Activated CD4-positive, alpha-beta memory T cell treated with anti-CD3 and anti-CD28 coated beads, Interleukin-2, amount 10 ng/mL, durations not matched to agents 7 days and 5 days (primary cell): ENCODE measurements around the gene CYP2W1. TPM values are rescaled to one million over a fixed set of nuclear protein-coding genes. Genes with fewer than 3 reads are reported as not detected.
A peak's percentile ranks its signal among the peaks of the same experiment; 100 is the strongest.

ENCODE experiments used
- CTCF ChIA-PET: fragments of 350-600 bp; sonication (Branson Sonifier 250); formaldehyde crosslinking; loops from one replicate; lab custom pipeline; 2021; ENCODE audit warnings: antibody characterized with exemption, inconsistent platforms; lab: Charles Lee
- POLR2A ChIA-PET: fragments of 350-600 bp; sonication (Branson Sonifier 250); formaldehyde crosslinking; loops from one replicate; lab custom pipeline; 2021; ENCODE audit warnings: antibody characterized with exemption; lab: Charles Lee
- DNase-seq: peaks from one replicate; pipeline ENCODE4 v3.0.0-alpha.2; 2020
- H3K27ac Mint-ChIP-seq: one replicate; pipeline ENCODE4 v1.8.0; 2021; ENCODE audit warnings: mild to moderate bottlenecking, mixed read lengths
- H3K27me3 Mint-ChIP-seq: one replicate; pipeline ENCODE4 v1.8.0; 2021; ENCODE audit warnings: mixed read lengths
- H3K36me3 Mint-ChIP-seq: one replicate; pipeline ENCODE4 v1.8.0; 2021; ENCODE audit warnings: low read depth, mixed read lengths
- H3K4me1 Mint-ChIP-seq: one replicate; pipeline ENCODE4 v1.8.0; 2021; ENCODE audit warnings: mixed read lengths
- H3K4me3 Mint-ChIP-seq: one replicate; pipeline ENCODE4 v1.8.0; 2021; ENCODE audit warnings: mild to moderate bottlenecking, mixed read lengths
- H3K9me3 Mint-ChIP-seq: one replicate; pipeline ENCODE4 v1.8.0; 2021; ENCODE audit warnings: mixed read lengths
- total RNA-seq, 2 experiments: library from RNA; stranded (reverse); gene quantifications; one replicate each; pipeline ENCODE4 v1.2.3, GENCODE V29; 2021

The CYP2W1 gene
- total RNA-seq, 2 experiments from 2014 or later, result not detected

DNA sequence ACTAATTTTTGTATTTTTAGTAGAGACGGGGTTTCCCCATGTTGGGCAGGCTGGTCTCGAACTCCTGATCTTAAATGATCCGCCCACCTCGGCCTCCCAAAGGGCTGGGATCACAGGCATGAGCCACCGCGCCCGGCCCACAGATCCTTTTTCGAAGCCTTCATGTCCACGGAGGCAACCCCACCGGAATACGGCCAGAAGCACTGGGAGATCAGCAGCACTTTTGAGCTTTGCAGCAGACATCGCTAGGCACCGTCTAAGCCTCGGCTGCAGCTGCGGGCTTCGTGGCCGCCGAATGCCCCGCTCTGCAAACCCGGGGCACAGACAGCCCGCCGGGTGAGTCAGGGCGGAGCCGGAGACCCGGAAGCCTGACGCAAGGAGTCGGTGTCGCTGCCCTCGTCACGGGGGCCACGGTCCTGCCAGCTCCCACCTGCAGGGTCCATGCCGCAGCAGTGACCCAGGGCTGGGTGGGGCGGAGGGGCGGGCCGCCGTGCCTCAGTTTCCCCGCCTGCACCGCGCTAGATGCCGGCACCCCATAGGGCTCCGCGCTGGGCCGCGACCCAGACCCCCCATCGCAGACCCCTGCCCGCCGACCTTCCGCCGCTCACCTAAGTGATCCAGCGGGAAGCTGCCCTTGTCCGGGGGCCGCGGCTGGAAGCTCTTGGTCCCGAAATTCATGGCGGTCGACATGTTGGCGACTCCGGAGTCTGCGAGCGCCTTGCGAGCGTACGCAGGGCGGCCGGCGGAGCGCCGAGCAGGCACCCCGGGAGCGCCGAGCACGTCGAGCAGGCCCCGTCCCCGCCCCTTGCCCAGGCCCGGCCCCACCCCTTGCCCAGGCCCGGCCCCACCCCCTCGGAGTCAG lies 7.9 kb upstream of the CYP2W1 start, which contains the start of gene COX19:
Gene COX19 (minus strand): TSS at position 730 of the 862 bp plus-strand sequence. CDS start 40 bp downstream, at position 690.
- H3K4me3 Mint-ChIP-seq, result peak within 1 kb of the TSS; percentile 90
- peak within 1 kb of the TSS; percentile 86 for H3K27ac Mint-ChIP-seq
- ChIA-PET CTCF (interaction anchor here (0.9 to 3.6 kb wide), 13 partner anchors 18 to 202 kb away, joined by 3 to 11 read pairs (median 4); no protein-coding TSS in a partner anchor), POLR2A (interaction anchor here (0.6 to 4.0 kb wide), 32 partner anchors 10 to 217 kb away, joined by 3 to 54 read pairs (median 6); partner anchors contain the start of genes ADAP1, GPR146, SUN1 and ZFAND2A)
- no peaks in the 10 kb centered on the region for H3K27me3 Mint-ChIP-seq
- H3K36me3 Mint-ChIP-seq, result peaks cover 18% of the 10 kb centered on the region
- H3K4me1 Mint-ChIP-seq, result peaks cover 31% of the 10 kb centered on the region
- H3K9me3 Mint-ChIP-seq, result no peaks in the 10 kb centered on the region
- DNase-seq, result peak; percentile 90

DNA sequence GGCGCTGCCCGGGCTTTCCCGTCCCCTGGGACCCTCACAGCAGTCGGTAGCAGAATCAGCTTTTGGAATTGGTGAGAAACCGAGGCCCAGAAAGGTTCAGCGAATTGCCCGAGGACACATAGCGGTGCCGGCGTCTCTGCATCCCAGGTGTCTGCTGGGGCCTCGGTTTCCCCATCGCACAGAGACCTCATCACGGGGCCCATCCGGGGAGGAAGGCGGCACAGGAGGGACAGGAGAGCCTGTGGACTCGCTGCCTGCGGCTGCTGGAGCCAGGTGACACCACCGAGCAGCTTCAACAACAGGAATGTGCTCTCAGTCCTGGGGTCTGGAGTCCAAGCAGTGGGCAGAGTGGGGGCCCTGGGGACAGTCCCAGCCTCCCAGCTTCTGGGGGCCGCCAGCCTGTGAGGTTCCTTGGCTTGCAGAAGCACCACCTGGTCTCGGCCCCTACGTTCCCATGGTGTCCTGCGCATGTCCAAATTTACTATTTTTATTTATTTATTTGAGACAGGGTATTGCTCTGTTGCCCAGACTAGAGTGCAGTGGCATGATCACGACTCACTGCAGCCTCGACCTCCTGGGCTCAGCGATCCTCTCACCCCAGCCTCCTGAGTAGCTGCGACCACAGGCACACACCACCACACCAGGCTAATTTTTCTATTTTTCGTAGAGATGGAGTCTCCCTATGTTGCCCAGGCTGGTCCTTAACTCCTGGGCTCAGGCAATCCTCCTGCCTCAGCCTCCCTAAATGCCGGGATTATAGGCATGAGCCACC lies 7.1 kb upstream of the CYP2W1 start:
- no peak for DNase-seq
- Mint-ChIP-seq H3K4me3 (no peak overlapping the region), H3K9me3 (no peaks in the 10 kb centered on the region), H3K27me3 (no peaks in the 10 kb centered on the region), H3K4me1 (peaks cover 29% of the 10 kb centered on the region), H3K27ac (no peak overlapping the region), H3K36me3 (peaks cover 15% of the 10 kb centered on the region)
- ChIA-PET CTCF (interaction anchor here (1.0 to 2.1 kb wide), 9 partner anchors 17 to 201 kb away, joined by 3 to 8 read pairs (median 4); no protein-coding TSS in a partner anchor), POLR2A (interaction anchor here (0.8 to 4.0 kb wide), 23 partner anchors 11 to 216 kb away, joined by 3 to 54 read pairs (median 7); partner anchors contain the start of genes ADAP1, GPR146, SUN1 and ZFAND2A)

DNA sequence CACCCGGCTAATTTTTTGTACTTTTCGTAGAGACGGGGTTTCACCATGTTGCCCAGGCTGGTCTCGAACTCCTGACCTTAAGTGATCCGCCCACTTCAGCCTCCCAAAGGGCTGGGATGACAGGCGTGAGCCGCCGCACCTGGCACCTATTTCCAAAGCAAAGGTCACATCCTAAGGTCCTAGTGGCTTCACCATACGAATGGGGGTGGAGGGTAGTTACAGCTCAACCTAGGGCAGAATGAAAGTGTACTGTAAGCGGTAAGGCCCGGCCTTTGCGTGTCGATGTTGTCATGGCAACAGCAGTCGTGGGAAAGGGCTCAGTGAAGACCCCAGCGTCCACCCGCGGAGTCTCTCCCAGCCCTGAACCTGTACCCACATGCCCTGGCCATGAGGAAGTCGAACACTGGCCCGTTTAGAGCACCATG lies 6.1 kb upstream of the CYP2W1 start:
- ChIA-PET POLR2A (interaction anchor here (1.5 kb wide), 1 partner anchor 16 kb away, joined by 4 read pairs; no protein-coding TSS in a partner anchor), CTCF (interaction anchor here (2.5 kb wide), 1 partner anchor 16 kb away, joined by 13 read pairs; no protein-coding TSS in a partner anchor)
- Mint-ChIP-seq H3K36me3 (peaks cover 8% of the 10 kb centered on the region), H3K27ac (no peak overlapping the region), H3K27me3 (no peaks in the 10 kb centered on the region), H3K4me1 (peaks cover 23% of the 10 kb centered on the region), H3K4me3 (no peak overlapping the region), H3K9me3 (no peaks in the 10 kb centered on the region)
- DNase-seq, result no peak

DNA sequence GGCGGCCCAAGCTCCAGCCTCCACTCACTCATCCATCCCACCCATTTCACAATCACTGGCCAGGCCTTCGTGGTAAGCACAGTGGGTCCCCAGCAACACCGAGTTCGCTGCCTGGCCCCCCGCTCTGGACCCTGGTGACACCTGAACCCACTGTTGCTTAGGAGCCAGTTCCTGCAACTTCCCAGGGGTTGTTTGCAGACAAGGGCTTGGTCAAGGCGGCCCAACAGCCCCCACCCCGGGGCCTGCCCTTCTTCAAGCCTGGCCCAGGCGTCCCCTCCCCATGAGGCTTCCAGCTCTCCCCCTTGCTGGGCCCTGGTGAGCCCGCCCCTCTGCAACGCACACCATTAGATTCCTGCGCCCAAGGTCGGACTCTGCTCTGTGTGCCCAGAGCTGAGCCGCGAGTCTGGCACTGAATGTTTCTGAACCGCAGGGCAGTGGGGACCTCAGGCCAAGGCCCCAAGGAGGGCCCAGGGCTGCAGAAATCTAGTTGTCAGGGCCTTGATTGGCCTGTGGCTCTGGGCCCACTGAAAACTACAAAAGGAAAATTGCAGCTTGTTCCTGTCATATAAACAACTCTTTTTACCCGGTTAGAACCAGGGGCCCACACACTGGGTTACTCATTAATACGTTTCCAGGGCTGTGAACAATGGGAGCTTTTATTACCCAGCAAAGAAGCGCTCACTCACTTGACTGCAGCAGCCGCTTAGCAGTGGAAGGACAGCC lies 5.5 kb upstream of the CYP2W1 start:
- Mint-ChIP-seq H3K9me3 (no peaks in the 10 kb centered on the region), H3K4me1 (peaks cover 17% of the 10 kb centered on the region), H3K36me3 (peaks cover 5% of the 10 kb centered on the region), H3K4me3 (no peak overlapping the region), H3K27ac (no peak overlapping the region), H3K27me3 (no peaks in the 10 kb centered on the region)
- CTCF ChIA-PET, result interaction anchor here (2.5 kb wide), 1 partner anchor 15 kb away, joined by 13 read pairs; no protein-coding TSS in a partner anchor
- POLR2A ChIA-PET, result interaction anchor here (1.5 kb wide), 1 partner anchor 15 kb away, joined by 4 read pairs; no protein-coding TSS in a partner anchor
- no peak for DNase-seq

DNA sequence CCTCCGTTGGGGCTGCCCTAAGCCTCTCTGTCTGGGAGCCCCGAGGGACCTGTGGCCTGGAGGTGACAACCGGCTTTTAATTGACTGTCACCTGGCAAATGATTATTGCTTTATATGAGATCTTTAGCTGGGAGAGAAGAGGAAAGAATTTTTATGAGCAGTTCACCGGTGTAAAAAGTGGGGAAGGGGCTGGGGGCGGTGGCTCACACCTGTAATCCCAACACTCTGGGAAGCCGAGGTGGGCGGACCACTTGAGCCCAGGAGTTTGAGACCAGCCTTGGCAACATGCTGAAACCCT lies 5.0 kb upstream of the CYP2W1 start:
- no peak for DNase-seq
- Mint-ChIP-seq H3K27me3 (no peaks in the 10 kb centered on the region), H3K4me1 (peaks cover 12% of the 10 kb centered on the region), H3K4me3 (no peak overlapping the region), H3K36me3 (no peaks in the 10 kb centered on the region), H3K27ac (no peak overlapping the region), H3K9me3 (no peaks in the 10 kb centered on the region)
- POLR2A ChIA-PET, result interaction anchor here (0.7 to 1.5 kb wide), 2 partner anchors 14 to 84 kb away, joined by 3 to 4 read pairs; no protein-coding TSS in a partner anchor
- CTCF ChIA-PET, result interaction anchor here (1.0 to 2.5 kb wide), 2 partner anchors 15 to 88 kb away, joined by 6 to 13 read pairs; no protein-coding TSS in a partner anchor

DNA sequence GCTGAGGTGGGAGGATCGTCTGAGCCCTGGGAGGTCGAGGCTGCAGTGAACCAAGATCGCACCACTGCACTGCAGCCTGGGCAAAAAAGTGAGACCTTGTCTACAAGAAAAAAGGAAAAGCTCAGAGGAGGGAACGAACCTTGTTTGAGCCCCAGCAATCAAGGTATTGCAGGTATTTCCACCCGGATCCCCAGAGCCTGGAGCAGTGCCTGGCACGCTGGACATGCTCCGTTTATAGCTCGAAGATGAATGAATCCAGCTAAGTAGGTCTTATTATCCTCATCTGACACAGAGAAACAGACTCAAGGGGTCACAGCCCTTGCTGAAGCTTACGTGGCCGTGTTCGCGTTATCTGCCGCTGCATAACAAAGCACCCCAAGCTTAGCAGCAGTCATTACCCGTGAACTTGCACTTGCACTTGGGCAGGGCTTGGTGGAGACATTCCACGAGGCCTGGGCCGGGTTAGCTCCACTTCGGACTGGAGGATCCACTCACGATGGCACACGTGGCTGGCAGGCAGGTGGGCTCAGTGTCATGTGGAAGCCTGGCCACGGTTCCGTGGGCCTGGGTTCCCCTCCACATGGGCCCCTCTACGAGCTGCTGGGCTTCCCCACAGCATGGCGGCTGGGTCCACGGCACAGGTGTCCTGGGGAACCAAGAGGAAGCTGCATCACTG lies 4.4 kb upstream of the CYP2W1 start:
- H3K4me3 Mint-ChIP-seq, result no peak overlapping the region
- ChIA-PET CTCF (interaction anchor here (1.0 to 2.5 kb wide), 2 partner anchors 14 to 87 kb away, joined by 6 to 13 read pairs; no protein-coding TSS in a partner anchor), POLR2A (interaction anchor here (0.7 to 1.1 kb wide), 2 partner anchors 83 to 180 kb away, joined by 3 read pairs; no protein-coding TSS in a partner anchor)
- peaks cover 7% of the 10 kb centered on the region for H3K4me1 Mint-ChIP-seq
- no peak overlapping the region for H3K27ac Mint-ChIP-seq
- H3K27me3 Mint-ChIP-seq, result no peaks in the 10 kb centered on the region
- H3K9me3 Mint-ChIP-seq, result no peaks in the 10 kb centered on the region
- no peaks in the 10 kb centered on the region for H3K36me3 Mint-ChIP-seq
- no peak for DNase-seq

DNA sequence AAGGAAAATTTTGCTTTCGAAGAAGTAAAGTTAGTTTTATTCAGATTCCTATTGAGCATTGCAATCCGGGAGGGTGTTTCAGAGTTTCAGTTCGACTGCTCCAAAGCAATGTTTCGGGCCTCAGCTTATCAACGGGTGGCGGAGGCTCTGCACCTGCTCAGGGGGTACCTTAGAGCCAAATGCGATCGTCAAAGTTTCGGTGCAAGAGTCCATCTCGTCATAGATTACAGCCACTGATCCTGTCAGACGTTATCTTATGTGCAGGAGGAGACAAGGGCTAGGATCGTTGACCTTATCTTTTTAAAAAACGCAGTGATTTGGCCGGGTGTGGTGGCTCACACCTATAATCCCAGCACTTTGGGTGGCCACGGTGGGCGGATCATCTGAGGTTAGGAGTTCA lies 3.8 kb upstream of the CYP2W1 start:
- Mint-ChIP-seq H3K4me3 (no peak overlapping the region), H3K36me3 (no peaks in the 10 kb centered on the region), H3K27ac (no peak overlapping the region), H3K27me3 (no peaks in the 10 kb centered on the region), H3K9me3 (no peaks in the 10 kb centered on the region), H3K4me1 (peaks cover 7% of the 10 kb centered on the region)
- ChIA-PET CTCF (interaction anchor here (1.0 to 2.5 kb wide), 2 partner anchors 14 to 87 kb away, joined by 6 to 13 read pairs; no protein-coding TSS in a partner anchor), POLR2A (interaction anchor here (1.1 kb wide), 1 partner anchor 179 kb away, joined by 3 read pairs; no protein-coding TSS in a partner anchor)
- DNase-seq, result no peak

DNA sequence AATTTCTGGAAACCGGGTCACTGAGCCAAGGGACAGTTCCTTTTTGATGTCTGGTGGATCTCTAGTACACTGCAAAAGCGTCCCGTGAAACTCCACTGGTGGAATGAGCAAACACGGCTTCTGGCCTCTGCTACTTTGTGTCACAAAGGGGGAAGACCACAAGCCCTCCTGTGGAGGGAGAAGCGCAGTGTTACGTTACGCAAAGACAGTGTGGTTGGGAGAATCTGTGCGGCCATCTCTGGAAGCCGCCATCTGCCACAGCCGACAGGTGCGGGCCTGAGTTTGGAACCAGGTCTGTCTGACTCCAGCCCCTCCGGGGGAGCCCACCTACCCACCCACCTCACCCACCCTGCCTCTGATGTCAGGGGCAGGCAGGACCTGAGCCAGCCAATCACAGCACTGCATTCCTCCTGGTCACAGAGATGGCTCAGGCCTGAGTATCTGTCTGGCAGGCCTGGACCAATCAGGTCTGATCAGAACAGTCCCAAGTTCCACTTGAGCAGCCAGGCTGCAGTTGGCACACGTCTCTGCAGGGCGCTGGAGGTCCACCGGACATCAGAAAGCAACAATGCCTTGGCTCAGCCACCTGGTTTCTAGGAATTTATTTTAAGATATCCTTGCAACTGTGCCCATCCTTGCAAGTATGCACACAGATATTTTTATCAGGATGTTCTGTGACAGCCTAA lies 3.0 kb upstream of the CYP2W1 start:
- no peaks in the 10 kb centered on the region for H3K9me3 Mint-ChIP-seq
- H3K27me3 Mint-ChIP-seq, result no peaks in the 10 kb centered on the region
- CTCF ChIA-PET, result no interaction called here
- no peaks in the 10 kb centered on the region for H3K4me1 Mint-ChIP-seq
- POLR2A ChIA-PET, result no interaction called here
- DNase-seq, result no peak
- no peak overlapping the region for H3K4me3 Mint-ChIP-seq
- H3K36me3 Mint-ChIP-seq, result no peaks in the 10 kb centered on the region
- no peak overlapping the region for H3K27ac Mint-ChIP-seq

DNA sequence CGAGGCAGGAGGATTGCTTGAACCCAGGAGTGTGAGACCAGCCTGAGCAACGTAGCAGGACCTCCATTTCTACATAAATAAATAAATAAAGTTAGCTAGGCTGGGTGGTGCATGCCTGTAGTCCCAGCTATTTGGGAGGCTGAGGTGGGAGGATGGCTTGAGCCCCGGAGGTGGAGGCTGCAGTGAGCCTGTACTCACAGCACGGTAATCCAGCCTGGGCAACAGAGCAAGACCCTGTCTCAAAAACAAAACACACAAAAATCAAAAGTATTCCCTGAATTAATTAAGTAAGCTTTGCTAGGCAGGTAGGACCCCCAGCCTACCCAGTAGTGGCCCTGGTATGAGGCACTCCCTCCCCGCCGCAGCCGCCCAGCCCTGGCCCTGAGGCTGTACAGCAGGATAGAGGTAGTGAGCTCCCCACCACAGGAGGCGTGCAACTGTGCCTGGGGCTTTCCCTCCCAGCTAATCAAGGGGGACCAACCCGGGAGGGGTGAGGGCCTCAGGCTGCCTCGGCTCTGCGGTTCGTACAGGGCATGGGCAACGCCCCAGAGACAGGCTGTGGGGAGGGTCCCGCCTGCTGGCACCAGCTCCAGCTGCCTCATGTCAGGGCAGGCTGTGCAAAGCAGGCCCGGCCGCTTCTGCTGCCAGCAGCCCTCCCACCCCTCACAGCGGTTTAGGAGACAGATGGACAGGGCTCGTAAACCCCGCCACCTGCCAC lies 1.0 kb upstream of the CYP2W1 start:
- H3K4me3 Mint-ChIP-seq, result no peak overlapping the region
- ChIA-PET POLR2A (no interaction called here), CTCF (interaction anchor here (0.8 to 1.2 kb wide), 3 partner anchors 11 to 195 kb away, joined by 3 to 4 read pairs (median 4); no protein-coding TSS in a partner anchor)
- H3K4me1 Mint-ChIP-seq, result no peaks in the 10 kb centered on the region
- no peak overlapping the region for H3K27ac Mint-ChIP-seq
- DNase-seq, result no peak
- H3K36me3 Mint-ChIP-seq, result no peaks in the 10 kb centered on the region
- H3K9me3 Mint-ChIP-seq, result no peaks in the 10 kb centered on the region
- no peaks in the 10 kb centered on the region for H3K27me3 Mint-ChIP-seq

DNA sequence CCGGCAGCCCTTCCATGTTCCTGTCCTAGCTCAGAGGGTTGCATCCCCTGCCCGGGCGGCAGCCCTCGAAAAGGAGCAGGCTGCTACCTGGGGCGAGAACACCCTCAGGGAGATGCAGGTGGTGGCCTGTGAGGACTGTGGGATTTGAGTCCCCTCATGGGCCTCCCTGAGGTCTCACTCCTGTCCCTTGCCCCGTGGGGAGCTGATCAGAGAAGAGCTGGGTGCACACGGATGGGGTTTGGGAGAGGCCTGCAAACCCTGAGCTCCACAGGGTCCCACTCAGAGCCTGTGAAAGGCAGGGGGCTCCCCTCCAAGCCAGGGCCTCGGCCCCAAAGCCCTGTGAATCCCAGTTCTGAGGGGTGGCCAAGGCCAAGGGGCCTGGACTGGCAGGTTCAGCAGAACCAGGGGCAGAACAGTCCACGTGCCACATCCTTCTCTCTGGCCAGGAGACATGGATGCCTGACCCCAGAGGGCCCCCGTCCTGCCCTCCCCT lies 424 bp upstream of the CYP2W1 start:
- CTCF ChIA-PET, result interaction anchor here (0.8 to 0.9 kb wide), 2 partner anchors 11 to 194 kb away, joined by 4 read pairs; no protein-coding TSS in a partner anchor
- H3K9me3 Mint-ChIP-seq, result no peaks in the 10 kb centered on the region
- no peak for DNase-seq
- no peak overlapping the region for H3K27ac Mint-ChIP-seq
- H3K4me1 Mint-ChIP-seq, result no peaks in the 10 kb centered on the region
- POLR2A ChIA-PET, result no interaction called here
- no peak overlapping the region for H3K4me3 Mint-ChIP-seq
- H3K36me3 Mint-ChIP-seq, result no peaks in the 10 kb centered on the region
- no peaks in the 10 kb centered on the region for H3K27me3 Mint-ChIP-seq
